Measurements from ENCODE around the gene MATCAP1.

The MATCAP1 gene

GRCh38 chr16:67151431-67152097 is 32.2 kb downstream of the MATCAP1 start:
- TF ChIP-seq CTCF (IDR thresholded peaks at IDR 0.05), result no peak

DNA sequence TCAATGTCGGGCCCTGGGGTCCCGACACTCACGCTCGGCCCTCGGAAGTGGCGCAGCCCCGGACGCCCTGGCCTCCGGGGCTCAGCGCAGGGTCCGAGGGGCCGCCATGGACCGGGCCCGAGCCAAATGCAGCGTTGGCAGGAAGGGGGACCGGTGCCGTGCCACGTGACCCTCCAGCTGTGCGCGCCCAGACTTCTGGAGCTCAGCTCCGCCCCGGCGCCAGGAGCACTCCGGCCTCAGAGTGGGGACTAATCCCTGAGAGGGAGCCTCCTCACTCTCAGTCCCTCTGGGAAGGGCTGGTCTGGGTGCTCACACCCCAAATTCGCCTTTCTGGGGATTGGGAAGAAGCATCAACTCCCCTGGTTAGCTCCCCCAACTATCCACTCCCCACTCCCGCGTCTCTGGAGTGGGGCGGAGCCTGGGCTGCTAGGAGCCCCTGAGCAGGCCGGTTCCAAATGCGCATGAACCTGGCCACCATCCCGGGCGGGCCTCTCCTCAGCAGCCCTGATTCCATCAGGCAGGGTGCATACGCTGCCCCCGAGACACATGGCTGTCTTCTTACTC is 32.8 kb downstream of the MATCAP1 start, which contains the start of gene B3GNT9:
Gene B3GNT9, minus strand, starts transcription at position 166 of the 564 bp plus-strand sequence. CDS start 513 bp downstream, outside the sequence.
- no peak for TF ChIP-seq CTCF (IDR thresholded peaks at IDR 0.05)

GRCh38 chr16:67150047-67150832 is 33.5 kb downstream of the MATCAP1 start:
- no peak for TF ChIP-seq CTCF (IDR thresholded peaks at IDR 0.05)

- no peak for TF ChIP-seq CTCF (IDR thresholded peaks at IDR 0.05)
Observed at GRCh38 chr16:67149276-67150046, 34.3 kb downstream of the MATCAP1 start.

DNA sequence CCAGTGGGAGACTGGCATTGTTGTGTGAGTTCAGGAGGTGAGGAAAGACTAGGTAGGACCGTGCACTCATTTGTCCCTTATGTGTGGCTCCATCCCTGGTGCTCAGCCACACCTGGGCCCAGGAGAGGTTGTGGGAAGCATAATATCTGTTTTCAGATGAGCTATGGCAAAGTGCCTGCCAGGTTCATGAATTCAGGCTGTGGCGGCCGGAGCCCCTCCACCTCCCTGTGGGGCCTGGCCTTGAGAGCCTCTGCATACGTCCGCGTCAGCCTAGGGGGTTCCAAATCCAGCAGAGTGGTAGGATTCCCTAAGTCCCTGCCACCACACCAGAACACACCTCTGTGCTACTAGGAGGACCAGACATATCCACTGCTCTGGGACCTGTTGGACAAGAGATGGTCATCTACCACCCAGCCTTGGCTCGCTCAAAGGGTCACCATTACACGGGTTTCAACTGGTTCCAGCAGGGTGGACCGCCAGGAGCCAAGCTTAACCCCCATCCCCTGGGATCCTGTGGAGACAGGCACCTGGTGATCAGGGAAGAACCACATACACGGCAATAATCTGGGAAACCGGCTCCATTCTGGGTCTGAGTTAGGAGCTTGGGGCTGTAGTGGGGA is 35.0 kb downstream of the MATCAP1 start:
- no peak for TF ChIP-seq CTCF (IDR thresholded peaks at IDR 0.05)

DNA sequence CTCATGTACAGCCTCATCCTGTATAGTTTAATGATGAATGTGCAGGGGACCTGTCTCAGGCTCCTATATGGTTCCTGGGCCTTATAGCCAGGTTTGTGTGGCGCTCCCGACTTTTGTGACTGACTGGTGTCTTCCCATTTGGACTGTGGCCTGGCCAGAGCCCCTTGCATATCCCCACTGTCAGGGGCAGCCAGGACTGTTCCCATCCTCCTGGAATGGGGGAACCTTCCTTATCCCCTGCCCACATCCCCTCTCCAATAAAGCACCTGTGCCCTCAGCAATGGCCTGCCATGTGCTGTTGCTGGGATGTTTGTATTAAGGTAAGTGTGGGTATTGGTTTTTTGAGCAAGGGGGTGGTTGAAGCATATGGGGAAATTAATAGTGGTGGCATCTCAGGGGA is 35.5 kb downstream of the MATCAP1 start:
- no peak for TF ChIP-seq CTCF (IDR thresholded peaks at IDR 0.05)

Measured in LNCAP (cell line).